ENCODE results near the gene ADTRP.

- TF ChIP-seq, protein P1, sequence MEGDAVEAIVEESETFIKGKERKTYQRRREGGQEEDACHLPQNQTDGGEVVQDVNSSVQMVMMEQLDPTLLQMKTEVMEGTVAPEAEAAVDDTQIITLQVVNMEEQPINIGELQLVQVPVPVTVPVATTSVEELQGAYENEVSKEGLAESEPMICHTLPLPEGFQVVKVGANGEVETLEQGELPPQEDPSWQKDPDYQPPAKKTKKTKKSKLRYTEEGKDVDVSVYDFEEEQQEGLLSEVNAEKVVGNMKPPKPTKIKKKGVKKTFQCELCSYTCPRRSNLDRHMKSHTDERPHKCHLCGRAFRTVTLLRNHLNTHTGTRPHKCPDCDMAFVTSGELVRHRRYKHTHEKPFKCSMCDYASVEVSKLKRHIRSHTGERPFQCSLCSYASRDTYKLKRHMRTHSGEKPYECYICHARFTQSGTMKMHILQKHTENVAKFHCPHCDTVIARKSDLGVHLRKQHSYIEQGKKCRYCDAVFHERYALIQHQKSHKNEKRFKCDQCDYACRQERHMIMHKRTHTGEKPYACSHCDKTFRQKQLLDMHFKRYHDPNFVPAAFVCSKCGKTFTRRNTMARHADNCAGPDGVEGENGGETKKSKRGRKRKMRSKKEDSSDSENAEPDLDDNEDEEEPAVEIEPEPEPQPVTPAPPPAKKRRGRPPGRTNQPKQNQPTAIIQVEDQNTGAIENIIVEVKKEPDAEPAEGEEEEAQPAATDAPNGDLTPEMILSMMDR (IDR thresholded peaks at IDR 0.05; ENCODE audit: insufficient read depth, low read length, poor library complexity, severe bottlenecking): no peak
- no peak for TF ChIP-seq EZH2phosphoT487 (conservative IDR thresholded peaks at IDR 0.05; ENCODE audit: low read length)
Measured at GRCh38 chr6:11699576-11699975, 79.0 kb downstream of the ADTRP start.
